K562 (cell line): ENCODE results near the gene RIN3. TPM values are rescaled to one million over a fixed set of nuclear protein-coding genes. Genes with fewer than 3 reads are reported as not detected.

Experiments used
- ATAC-seq: fragments of 200-7000 bp; cut with Tn5 transposase; 3 replicates; pipeline ENCODE4 v1.9.1; 2020; ENCODE audit warnings: moderate library complexity
- BruUV-seq: library from RNA; stranded (reverse); fragments of 400-500 nt; replicated peaks from 2 replicates; lab custom pipeline; 2021; lab: Mats Ljungman, UMichigan
- CTCF ChIA-PET: fragments of 300-600 bp; formaldehyde crosslinking; extraction: SDS; loops from one replicate; lab custom pipeline; 2021; ENCODE audit warnings: low intra/inter-chr PET ratio; lab: Yijun Ruan, JAX
- POLR2A ChIA-PET: fragments of 300-600, 350-650 bp; sonication (Branson Sonifier 250); formaldehyde crosslinking; extraction: SDS; loops from one replicate; lab custom pipeline; 2021; ENCODE audit warnings: antibody characterized with exemption, inconsistent platforms; lab: Yijun Ruan, JAX
- DNase-seq, 4 experiments: peaks; one replicate each; pipeline versions ENCODE4 v3.0.0 to v3.0.0-alpha.2; 2011 to 2018; ENCODE audit warnings: low spot score in 3 of 4, mixed read lengths in 3 of 4; ENCODE audit errors: extremely low read depth in 1 of 4
- FAIRE-seq: peaks from 2 replicates; lab custom pipeline; 2011; peaks lifted over from hg19 to GRCh38; lab: Jason Lieb, UNC
- H2AFZ ChIP-seq: 2 replicates; pipeline ENCODE4 v1.6.0; 2011; ENCODE audit warnings: low read depth, low read length, control low read depth, inconsistent platforms
- H3K27ac ChIP-seq: fragments of 200-600 bp; 3 replicates; pipeline ENCODE4 v1.8.0; 2011; ENCODE audit warnings: low read depth, mild to moderate bottlenecking, control low read depth, inconsistent platforms, low read length, moderate library complexity, mixed read lengths; ENCODE audit errors: extremely low read depth
- H3K27me3 ChIP-seq, 2 experiments: fragments of 300-600 bp in 1 of 2; 2 replicates in 1 of 2; 3 replicates in 1 of 2; pipeline versions ENCODE4 v1.6.0 to v1.8.0; 2011; ENCODE audit warnings: inconsistent platforms in 2 of 2, low read length in 2 of 2, mild to moderate bottlenecking in 1 of 2, mixed read lengths in 1 of 2, moderate library complexity in 1 of 2; ENCODE audit not compliant: control insufficient read depth in 2 of 2, insufficient read depth in 2 of 2
- H3K36me3 ChIP-seq: fragments of 300-600 bp; 3 replicates; pipeline ENCODE4 v1.8.0; 2011; ENCODE audit warnings: mild to moderate bottlenecking, low read length, inconsistent platforms; ENCODE audit not compliant: control insufficient read depth, insufficient read depth
- H3K4me1 ChIP-seq, 2 experiments: fragments of 200-600 bp in 1 of 2; replicated peaks in 1 of 2; 2 replicates in 1 of 2; 3 replicates in 1 of 2; pipeline versions ENCODE4 v1.5.1 to v1.8.0; 2011; ENCODE audit warnings: inconsistent platforms in 2 of 2, low read length in 2 of 2, mild to moderate bottlenecking in 1 of 2, mixed read lengths in 1 of 2, moderate library complexity in 1 of 2; ENCODE audit not compliant: control insufficient read depth in 2 of 2, insufficient read depth in 2 of 2
- H3K4me2 ChIP-seq: 2 replicates; pipeline ENCODE4 v1.6.1; 2011; ENCODE audit warnings: low read length, control low read depth, inconsistent platforms, mixed read lengths; ENCODE audit not compliant: insufficient read depth
- H3K4me3 ChIP-seq: fragments of 200-600 bp; sonication (generic), shearing (Covaris generic); 2 replicates; pipeline ENCODE4 v1.5.1; 2016; ENCODE audit warnings: control low read depth, inconsistent platforms
- H3K79me2 ChIP-seq: fragments of 200-600 bp; 3 replicates; pipeline ENCODE4 v1.8.0; 2011; ENCODE audit warnings: low read length, inconsistent platforms; ENCODE audit not compliant: control insufficient read depth, insufficient read depth
- H3K9ac ChIP-seq, 2 experiments: 2 replicates each; pipeline versions ENCODE4 v1.6.0 to v1.6.1; 2011; ENCODE audit warnings: low read depth in 2 of 2, low read length in 2 of 2, control low read depth in 1 of 2, inconsistent platforms in 1 of 2, mild to moderate bottlenecking in 1 of 2, mixed read lengths in 1 of 2; ENCODE audit not compliant: insufficient read depth in 1 of 2
- H3K9me1 ChIP-seq: one replicate; pipeline ENCODE4 v1.6.0; 2011; ENCODE audit warnings: inconsistent platforms, mild to moderate bottlenecking, low read length, moderate library complexity; ENCODE audit not compliant: control insufficient read depth, insufficient read depth
- H3K9me3 ChIP-seq: replicated peaks from 2 replicates; pipeline ENCODE4 v1.5.1; 2011; ENCODE audit warnings: low read depth, low read length, inconsistent platforms; ENCODE audit not compliant: control insufficient read depth, insufficient read depth
- H4K20me1 ChIP-seq: replicated peaks from 2 replicates; pipeline ENCODE4 v1.6.1; 2011; ENCODE audit warnings: low read length, inconsistent platforms, mixed read lengths; ENCODE audit not compliant: control insufficient read depth, insufficient read depth
- BCOR ChIP-seq: fragments of 450-650 bp; IDR thresholded peaks from 2 replicates; pipeline ENCODE4 v1.6.1; 2016
- RAD21 ChIP-seq, 2 experiments: fragments of 250-450 bp in 1 of 2; fragments of 450-650 bp in 1 of 2; sonication (Bioruptor Pico) in 1 of 2; formaldehyde crosslinking in 1 of 2; IDR thresholded peaks in 1 of 2; conservative IDR thresholded peaks in 1 of 2; 2 replicates each; pipeline versions ENCODE4 v1.4.0 to v1.8.0; 2020 to 2022; ENCODE audit warnings: mild to moderate bottlenecking in 2 of 2, moderate library complexity in 1 of 2
- ZBTB1 ChIP-seq: sonication (generic); formaldehyde crosslinking; IDR thresholded peaks from 2 replicates; pipeline ENCODE4 v1.8.1; 2023; ENCODE audit warnings: missing genetic modification reagents, low read depth, mild to moderate bottlenecking, borderline replicate concordance
- WGBS: fragments of 100-300 bp; shearing (Covaris generic); methylation state at CpG from one replicate; pipeline ENCODE4 v1.1.6; 2016; ENCODE audit warnings: low coverage, mixed read lengths; ENCODE audit not compliant: insufficient coverage; ENCODE audit errors: missing lambda C conversion rate; 5-methylcytosine and 5-hydroxymethylcytosine counted together
- in situ Hi-C: fragments of 300-500 bp; cut with MboI; formaldehyde crosslinking; loops from 4 replicates; pipeline ENCODE4 v1.15.0; 2018; ENCODE audit warnings: inconsistent platforms, mixed read lengths
- intact Hi-C: fragments of 100-400 bp; cut with micrococcal nuclease; formaldehyde crosslinking; loops from 2 replicates; pipeline ENCODE4 v1.14.2; 2022
- polyA plus RNA-seq, 8 experiments: library from polyadenylated mRNA; depleted of rRNA in 4 of 8; stranded (reverse) in 5 of 8; unstranded in 3 of 8; fragments of >200 nt; fragmentation: Nextera tagmentation in 2 of 8; fragmentation: Illumina TruSeq in 1 of 8; extraction: Ambion mirVana in 2 of 8; extraction: Trizol in 1 of 8; gene quantifications; 2 replicates each; pipeline versions ENCODE4 v1.2.1 to v1.2.3, GENCODE V29; 2011 to 2014; ENCODE audit warnings: inconsistent platforms in 1 of 8, missing spikeins in 1 of 8
- total RNA-seq, 7 experiments: library from RNA; depleted of rRNA in 6 of 7; stranded (reverse); fragments of >200 nt in 6 of 7; fragmentation: Illumina TruSeq in 2 of 7; extraction: Trizol in 2 of 7; gene quantifications; 2 replicates each; pipeline versions ENCODE4 v1.2.1 to v1.2.3, GENCODE V29; 2011 to 2021; ENCODE audit warnings: low replicate concordance in 1 of 7
- TF ChIP-seq, protein P1 (sequence below), 3 experiments: IDR thresholded peaks in 2 of 3; conservative IDR thresholded peaks in 1 of 3; 2 replicates each; pipeline ENCODE4 v1.5.1; 2011 to 2012; ENCODE audit warnings: low read length in 3 of 3, mild to moderate bottlenecking in 3 of 3, control low read depth in 2 of 3, improper control_type of control experiment in 1 of 3, inconsistent platforms in 1 of 3, low read depth in 1 of 3, mixed read lengths in 1 of 3, moderate library complexity in 1 of 3; ENCODE audit not compliant: insufficient read depth in 2 of 3

Gene RIN3
- total and polyA plus RNA-seq, 9 of the 15 experiments (the other 6 are each of a cell fraction or from before 2014, with no cell fraction given) = 0.01 to 0.49 (median 0.08) TPM; not detected in 5

GRCh38 chr14:92510972-92511371 is 2.6 kb upstream of the RIN3 start:
- CTCF ChIA-PET = no interaction called here
- H3K4me2 ChIP-seq = no peak overlapping the region
- no peaks in the 10 kb centered on the region for H4K20me1 ChIP-seq
- in situ Hi-C loops (no loop called here), intact Hi-C loops (no loop called here)
- peak in 2 of 4 experiments; percentile 5 to 12 for DNase-seq
- POLR2A ChIA-PET = interaction anchor here (0.7 kb wide), 1 partner anchor 625 kb away, joined by 3 read pairs; no protein-coding TSS in a partner anchor
- BruUV-seq = no TSS peak
- ATAC-seq = no peak; the same call in 2 of the 3 replicates
- peaks cover 3 to 34% of the 10 kb centered on the region in 2 experiments; a peak in 4 of 5 replicates for H3K27me3 ChIP-seq
- H3K36me3 ChIP-seq = no peaks in the 10 kb centered on the region
- H3K4me3 ChIP-seq = no peak overlapping the region
- no peak for FAIRE-seq
- 0% methylated on average over 1 of the region's 2 CpGs for WGBS
- peaks cover 0 to 8% of the 10 kb centered on the region in 2 experiments; a peak in 2 of 5 replicates for H3K4me1 ChIP-seq
- H3K9ac ChIP-seq = no peak overlapping the region
- no peak overlapping the region for H3K27ac ChIP-seq
- H3K9me3 ChIP-seq = no peaks in the 10 kb centered on the region
- no peak overlapping the region for H2AFZ ChIP-seq
- TF ChIP-seq, protein P1, sequence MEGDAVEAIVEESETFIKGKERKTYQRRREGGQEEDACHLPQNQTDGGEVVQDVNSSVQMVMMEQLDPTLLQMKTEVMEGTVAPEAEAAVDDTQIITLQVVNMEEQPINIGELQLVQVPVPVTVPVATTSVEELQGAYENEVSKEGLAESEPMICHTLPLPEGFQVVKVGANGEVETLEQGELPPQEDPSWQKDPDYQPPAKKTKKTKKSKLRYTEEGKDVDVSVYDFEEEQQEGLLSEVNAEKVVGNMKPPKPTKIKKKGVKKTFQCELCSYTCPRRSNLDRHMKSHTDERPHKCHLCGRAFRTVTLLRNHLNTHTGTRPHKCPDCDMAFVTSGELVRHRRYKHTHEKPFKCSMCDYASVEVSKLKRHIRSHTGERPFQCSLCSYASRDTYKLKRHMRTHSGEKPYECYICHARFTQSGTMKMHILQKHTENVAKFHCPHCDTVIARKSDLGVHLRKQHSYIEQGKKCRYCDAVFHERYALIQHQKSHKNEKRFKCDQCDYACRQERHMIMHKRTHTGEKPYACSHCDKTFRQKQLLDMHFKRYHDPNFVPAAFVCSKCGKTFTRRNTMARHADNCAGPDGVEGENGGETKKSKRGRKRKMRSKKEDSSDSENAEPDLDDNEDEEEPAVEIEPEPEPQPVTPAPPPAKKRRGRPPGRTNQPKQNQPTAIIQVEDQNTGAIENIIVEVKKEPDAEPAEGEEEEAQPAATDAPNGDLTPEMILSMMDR (IDR thresholded peaks at IDR 0.05 in 2 of 3, conservative IDR thresholded peaks at IDR 0.05 in 1 of 3; ENCODE audit: insufficient read depth in 2 of 3, low read depth in 1 of 3, low read length in 3 of 3) = peak in 1 of 3 experiments; percentile 22; a peak in 1 of 6 replicates
- TF ChIP-seq BCOR (no peak), ZBTB1 (no peak), RAD21 (CRISPR knock-in tag; conservative IDR thresholded peaks at IDR 0.05 in 1 of 2, IDR thresholded peaks at IDR 0.05 in 1 of 2) (0 out of 4 replicates have a peak, but pooled peaks of 1 of the 2 experiments have one; percentile 21)
- H3K9me1 ChIP-seq = no peaks in the 10 kb centered on the region
- no peaks in the 10 kb centered on the region for H3K79me2 ChIP-seq
